KBM-7 (cell line): Measurements from ENCODE around the gene NDST1.

Experiments used
- DNase-seq: peaks from one replicate; pipeline ENCODE4 v3.0.0-alpha.2; 2015
- in situ Hi-C: fragments of 300-500 bp; cut with MboI; formaldehyde crosslinking; loops from 2 replicates; pipeline ENCODE4 v1.14.3; 2020; ENCODE audit warnings: low sequenced_read_pairs, low pct_unique_long_range_greater_than_20kb, mixed read lengths

Gene NDST1

DNA sequence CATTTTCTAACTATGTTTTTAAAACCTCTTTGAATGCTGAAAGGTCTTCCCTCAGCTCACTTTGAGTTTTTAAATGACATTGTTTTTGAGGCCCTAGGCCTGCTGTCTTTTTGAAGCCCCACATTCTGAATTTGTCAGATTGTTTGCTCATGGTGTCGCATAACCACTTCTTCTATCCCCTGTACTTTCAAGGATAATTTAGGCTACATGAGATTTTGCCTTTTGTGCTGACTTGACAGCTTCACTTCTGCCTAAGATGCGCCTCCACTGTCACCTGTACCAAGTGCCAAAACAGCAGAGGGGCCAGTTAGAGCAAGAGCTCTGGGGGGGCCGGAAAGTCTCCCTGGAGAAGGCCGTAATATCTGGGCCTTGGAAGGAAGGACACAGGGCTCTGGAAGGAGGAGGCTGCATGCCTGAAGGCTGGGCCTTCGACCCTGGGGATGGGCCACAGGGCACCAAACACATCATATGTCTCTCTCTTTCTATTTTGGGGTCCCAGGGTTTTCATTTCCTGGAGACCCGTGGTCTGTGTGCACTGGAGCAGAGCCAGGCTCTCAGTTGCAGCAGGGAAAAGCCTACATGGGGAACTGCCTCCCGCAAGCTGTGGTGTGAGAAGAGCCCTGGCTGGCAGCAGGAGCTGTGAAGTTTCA is 49.1 kb downstream of the NDST1 start:
- DNase-seq = peak; percentile 70
- in situ Hi-C loops = no loop called here

DNA sequence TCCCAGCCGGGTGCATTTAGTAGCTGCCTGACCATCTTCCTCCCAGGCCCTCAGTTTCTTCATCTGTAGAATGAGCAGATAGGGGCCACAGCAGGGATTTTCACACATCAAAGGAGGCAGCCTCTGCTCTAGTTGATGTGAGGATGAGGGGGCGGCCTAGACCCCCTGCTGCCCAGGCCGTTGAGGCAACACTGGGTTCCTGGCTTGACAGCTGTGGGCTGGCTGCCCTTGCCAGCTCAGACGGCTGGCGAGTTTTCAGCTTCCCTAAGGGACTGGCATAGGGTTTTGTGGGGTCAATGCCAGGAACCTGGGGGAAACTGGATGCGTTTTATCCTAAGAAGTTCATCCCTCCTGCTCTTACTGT is 49.6 kb downstream of the NDST1 start:
- DNase-seq = no peak
- in situ Hi-C loops = no loop called here

DNA sequence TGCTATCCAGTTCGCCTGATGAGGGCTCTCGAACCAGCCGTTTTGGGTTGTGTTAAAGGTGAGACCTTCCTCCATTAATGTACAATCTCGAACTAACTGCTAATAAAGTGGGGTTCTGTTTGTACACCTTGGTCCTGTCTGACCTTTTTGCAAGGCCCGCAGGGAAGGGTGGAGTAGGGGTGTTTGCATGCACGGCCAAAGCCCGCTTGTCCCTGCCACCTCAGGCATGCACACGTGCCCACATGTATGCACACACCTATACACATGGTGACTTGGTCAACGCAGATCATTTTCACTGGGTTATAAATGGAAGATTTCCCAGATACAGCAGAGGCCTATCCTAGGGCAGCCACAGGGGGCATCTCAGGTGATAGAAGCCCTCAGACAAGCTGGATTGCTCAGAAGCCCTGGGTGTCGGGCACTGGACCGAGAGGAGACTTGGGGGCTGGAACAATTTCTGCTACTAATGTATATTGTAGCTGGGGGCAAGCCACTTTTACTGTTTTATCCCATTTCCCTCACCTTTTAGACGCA is 50.2 kb downstream of the NDST1 start:
- no peak for DNase-seq
- in situ Hi-C loops = no loop called here

DNA sequence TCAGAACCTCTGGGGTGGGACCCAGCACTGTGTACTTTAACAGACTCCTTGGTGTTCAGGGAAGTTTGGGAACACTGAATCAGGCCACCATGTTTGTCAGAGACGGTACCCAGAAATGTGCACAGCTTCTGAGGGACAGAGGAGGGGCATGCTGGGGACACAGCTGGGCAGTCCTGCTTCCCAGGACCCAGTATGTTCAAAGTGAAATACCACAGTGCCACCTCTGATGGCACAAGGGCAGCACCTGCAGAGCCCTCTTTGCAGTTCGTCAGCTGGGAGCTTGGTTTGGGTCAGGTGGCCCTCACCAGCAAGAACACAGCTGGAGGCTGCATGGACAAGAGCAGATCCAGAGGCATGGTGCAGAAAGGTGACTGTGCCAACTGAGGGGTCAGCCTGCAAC is 51.2 kb downstream of the NDST1 start:
- in situ Hi-C loops = no loop called here
- no peak for DNase-seq

- DNase-seq = no peak
- in situ Hi-C loops = loop anchor here (10.0 kb wide), 1 partner anchor 95 kb away; no protein-coding TSS in a partner anchor
Measured at GRCh38 chr5:150559701-150560100, 51.8 kb downstream of the NDST1 start.

GRCh38 chr5:150560401-150561191 is 52.7 kb downstream of the NDST1 start:
- peak; percentile 85 for DNase-seq
- in situ Hi-C loops = loop anchor here (10.0 kb wide), 1 partner anchor 94 kb away; no protein-coding TSS in a partner anchor

GRCh38 chr5:150561192-150561512 is 53.2 kb downstream of the NDST1 start:
- DNase-seq = no peak
- in situ Hi-C loops = loop anchor here (10.0 kb wide), 1 partner anchor 94 kb away; no protein-coding TSS in a partner anchor

DNA sequence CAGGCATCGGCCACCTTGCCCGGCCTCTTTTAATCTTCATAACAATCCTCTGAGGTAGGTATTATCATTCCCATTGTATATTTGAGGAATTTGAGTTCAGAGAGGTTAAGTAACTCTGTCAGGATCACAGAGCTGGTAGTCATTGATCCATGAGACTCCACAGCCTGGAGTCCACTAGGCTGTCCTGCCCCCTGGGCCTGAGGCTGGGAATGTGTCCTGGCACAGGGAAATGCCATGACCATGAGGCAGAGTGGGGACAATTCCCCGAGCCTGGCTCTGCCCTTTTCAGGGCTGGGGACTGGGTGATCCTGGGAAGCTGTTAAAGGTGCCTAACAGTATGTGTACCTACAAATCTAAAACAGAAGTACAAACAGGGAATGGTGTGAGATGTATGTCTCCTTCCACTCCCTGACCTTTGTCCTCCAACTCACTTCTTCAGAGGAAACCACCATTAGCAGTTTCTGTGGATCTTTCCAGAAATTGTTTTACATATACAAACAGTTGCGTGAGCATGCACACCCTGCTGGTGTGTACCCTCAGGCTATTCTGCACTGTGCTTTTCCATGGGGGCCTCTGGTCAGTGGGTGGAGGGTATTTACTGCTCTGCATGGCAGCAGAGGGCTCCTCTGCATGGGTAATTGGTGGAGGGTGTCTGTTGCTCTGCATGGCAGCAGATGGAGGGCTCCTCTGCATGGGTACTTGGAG is 53.8 kb downstream of the NDST1 start:
- in situ Hi-C loops = loop anchor here (10.0 kb wide), 1 partner anchor 93 kb away; no protein-coding TSS in a partner anchor
- no peak for DNase-seq

GRCh38 chr5:150562832-150563231 is 54.9 kb downstream of the NDST1 start:
- DNase-seq = peak; percentile 82
- in situ Hi-C loops = loop anchor here (10.0 kb wide), 1 partner anchor 92 kb away; no protein-coding TSS in a partner anchor

GRCh38 chr5:150565868-150566267 is 57.9 kb downstream of the NDST1 start:
- in situ Hi-C loops = loop anchor here (10.0 kb wide), 1 partner anchor 89 kb away; no protein-coding TSS in a partner anchor
- DNase-seq = no peak

DNA sequence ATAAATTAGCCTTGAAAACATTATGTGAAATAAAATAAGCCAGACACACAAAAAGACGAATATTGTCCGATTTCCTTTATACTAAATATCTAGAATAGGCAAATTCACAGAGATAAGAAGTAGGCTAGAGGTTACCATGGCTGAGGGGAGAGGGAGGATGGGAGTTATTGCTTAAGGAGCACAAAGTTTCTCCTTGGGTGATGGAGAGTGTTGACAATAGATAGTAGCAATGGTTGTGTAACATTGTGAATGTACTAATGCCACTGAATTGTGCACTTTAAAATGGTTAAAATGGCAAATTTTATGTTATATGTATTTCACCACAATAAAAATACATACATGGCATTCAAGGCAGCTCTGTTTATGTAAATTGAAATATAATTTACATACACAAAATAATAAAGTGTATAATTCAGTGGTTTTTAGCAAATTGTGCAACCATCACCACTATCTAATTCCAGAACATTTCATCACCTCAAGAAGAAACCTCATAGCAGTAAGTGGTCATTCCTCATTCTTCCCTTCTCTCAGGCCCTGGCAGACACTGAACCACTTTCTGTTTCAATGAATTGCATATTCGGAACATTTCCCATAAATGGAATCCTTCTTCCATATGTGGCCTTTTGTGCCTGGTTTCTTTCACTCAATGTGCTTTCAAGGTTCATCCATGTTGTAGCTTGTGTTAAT is 59.2 kb downstream of the NDST1 start:
- in situ Hi-C loops = loop anchor here (10.0 kb wide), 1 partner anchor 88 kb away; no protein-coding TSS in a partner anchor

GRCh38 chr5:150568663-150569062 is 60.7 kb downstream of the NDST1 start:
- DNase-seq = no peak
- in situ Hi-C loops = loop anchor here (10.0 kb wide), 1 partner anchor 86 kb away; no protein-coding TSS in a partner anchor

More for the DNA sequence above, 59.2 kb downstream of the NDST1 start:
- no peak for DNase-seq

GRCh38 chr5:150570333-150570732 is 62.4 kb downstream of the NDST1 start:
- DNase-seq = no peak
- in situ Hi-C loops = no loop called here

- no peak for DNase-seq
- in situ Hi-C loops = no loop called here
Measured at GRCh38 chr5:150571836-150572235, 63.9 kb downstream of the NDST1 start.

GRCh38 chr5:150573216-150573615 is 65.3 kb downstream of the NDST1 start:
- in situ Hi-C loops = no loop called here

GRCh38 chr5:150573867-150574817 is 66.2 kb downstream of the NDST1 start:
- in situ Hi-C loops = no loop called here
- no peak for DNase-seq

More at GRCh38 chr5:150573216-150573615, 65.3 kb downstream of the NDST1 start:
- DNase-seq = no peak

DNA sequence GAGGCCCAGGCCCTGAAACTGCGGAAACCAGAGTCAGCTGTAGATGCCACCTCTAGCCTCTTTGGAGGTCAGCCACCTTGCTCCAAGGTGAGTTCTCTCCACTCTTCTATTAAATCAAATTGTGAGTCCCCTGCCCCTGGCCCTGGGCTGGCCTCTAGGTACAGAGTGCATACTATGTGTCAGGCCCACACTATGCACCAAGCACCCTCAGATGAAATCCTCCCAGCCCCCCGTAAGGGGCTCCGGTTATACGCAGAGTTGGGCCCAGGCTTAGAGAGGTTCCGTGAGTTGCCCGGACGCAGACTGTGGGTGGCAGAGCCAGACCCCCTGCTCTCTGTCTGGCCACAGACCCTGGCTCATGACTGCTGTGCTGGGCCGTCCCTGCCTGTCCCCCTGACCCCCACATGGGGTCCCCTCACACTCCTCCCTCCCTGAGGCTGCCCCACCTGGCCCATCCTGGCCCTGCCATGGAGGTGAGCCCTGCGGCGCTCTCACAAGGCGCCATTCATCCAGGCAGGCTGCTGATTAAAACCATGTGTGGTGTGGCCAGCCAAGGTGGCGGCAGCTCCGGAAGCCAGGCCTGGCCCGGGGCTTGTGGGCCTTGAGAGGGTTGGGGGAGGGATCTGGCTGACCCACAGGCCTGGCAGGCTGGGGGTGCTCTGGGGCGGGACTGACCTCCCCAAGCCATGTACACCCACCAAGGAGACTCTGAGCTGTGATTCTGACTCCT is 67.1 kb downstream of the NDST1 start:
- no peak for DNase-seq
- in situ Hi-C loops = no loop called here
